Osteoblast (primary cell): ENCODE data around the gene RPIA. TPM values are rescaled to one million over a fixed set of nuclear protein-coding genes. Genes with fewer than 3 reads are reported as not detected.

ENCODE experiments used
- DNase-seq: peaks from one replicate; pipeline ENCODE4 v3.0.0; 2011; ENCODE audit warnings: low spot score, mixed read lengths; ENCODE audit not compliant: insufficient read length; ENCODE audit errors: missing footprints
- H2AFZ ChIP-seq: 2 replicates; pipeline ENCODE4 v1.6.0; 2011; ENCODE audit warnings: mild to moderate bottlenecking, low read length
- H3K27ac ChIP-seq: 2 replicates; pipeline ENCODE4 v1.5.1; 2011; ENCODE audit warnings: mild to moderate bottlenecking, low read depth, low read length, moderate library complexity
- H3K27me3 ChIP-seq: 2 replicates; pipeline ENCODE4 v1.6.0; 2012; ENCODE audit warnings: mild to moderate bottlenecking, control low read depth, inconsistent platforms, low read length, moderate library complexity; ENCODE audit not compliant: insufficient read depth
- H3K36me3 ChIP-seq: 2 replicates; pipeline ENCODE4 v1.5.1; 2011; ENCODE audit warnings: mild to moderate bottlenecking, low read length, control low read depth, moderate library complexity; ENCODE audit not compliant: insufficient read depth
- H3K4me1 ChIP-seq: 2 replicates; pipeline ENCODE4 v1.5.1; 2011; ENCODE audit warnings: mild to moderate bottlenecking, low read length, control low read depth, moderate library complexity; ENCODE audit not compliant: insufficient read depth
- H3K4me2 ChIP-seq: 2 replicates; pipeline ENCODE4 v1.6.0; 2011; ENCODE audit warnings: mild to moderate bottlenecking, low read length; ENCODE audit not compliant: insufficient read depth
- H3K4me3 ChIP-seq: fragments of 200-600 bp; sonication (generic); 3 replicates; pipeline ENCODE4 v1.5.1; 2012; ENCODE audit warnings: mild to moderate bottlenecking, low read length, inconsistent platforms; ENCODE audit not compliant: insufficient read depth
- H3K79me2 ChIP-seq: 2 replicates; pipeline ENCODE4 v1.6.0; 2012; ENCODE audit warnings: mild to moderate bottlenecking, low read length, control low read depth, inconsistent platforms; ENCODE audit not compliant: insufficient read depth
- H3K9me3 ChIP-seq: 2 replicates; pipeline ENCODE4 v1.5.1; 2011; ENCODE audit warnings: low read depth, low read length, control low read depth
- H4K20me1 ChIP-seq: 2 replicates; pipeline ENCODE4 v1.6.0; 2012; ENCODE audit warnings: mild to moderate bottlenecking, low read length, control low read depth; ENCODE audit not compliant: insufficient read depth
- total RNA-seq: library from RNA; depleted of rRNA; stranded (reverse); fragments of >200 nt; gene quantifications from 2 replicates; pipeline ENCODE4 v1.2.3, GENCODE V29; 2012
- TF ChIP-seq, protein P1 (sequence below): IDR thresholded peaks from 2 replicates; pipeline ENCODE4 v1.5.1; 2011; ENCODE audit warnings: mild to moderate bottlenecking, low read depth, low read length, moderate library complexity; ENCODE audit errors: extremely low read depth

The RPIA gene
- total RNA-seq, 1 donor = 6.2 TPM

DNA sequence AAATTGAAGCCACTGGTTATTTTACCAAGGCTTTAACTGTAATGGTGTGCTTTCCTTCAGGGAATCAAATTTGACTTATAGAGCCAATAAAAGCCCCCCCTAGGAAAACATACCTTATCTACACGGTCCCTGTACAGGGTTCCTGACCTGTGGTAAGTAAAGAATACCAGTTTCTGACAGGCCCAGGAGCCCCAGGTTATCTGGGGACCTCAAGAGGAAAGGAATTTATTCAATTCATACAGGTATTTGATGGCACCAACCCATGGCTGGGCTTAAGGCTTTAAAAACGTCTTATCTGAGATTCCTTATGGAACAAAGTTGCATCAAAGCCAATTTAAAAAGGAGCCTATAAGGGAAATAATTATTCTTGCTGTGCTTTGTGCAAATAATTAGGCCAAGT, 7.0 kb upstream of the RPIA start:
- H3K79me2 ChIP-seq = no peaks in the 10 kb centered on the region
- no peaks in the 10 kb centered on the region for H3K4me1 ChIP-seq
- H3K9me3 ChIP-seq = peaks cover 4% of the 10 kb centered on the region
- H3K27ac ChIP-seq = no peak overlapping the region
- no peaks in the 10 kb centered on the region for H3K27me3 ChIP-seq
- no peak for DNase-seq
- no peaks in the 10 kb centered on the region for H4K20me1 ChIP-seq
- TF ChIP-seq, protein P1, sequence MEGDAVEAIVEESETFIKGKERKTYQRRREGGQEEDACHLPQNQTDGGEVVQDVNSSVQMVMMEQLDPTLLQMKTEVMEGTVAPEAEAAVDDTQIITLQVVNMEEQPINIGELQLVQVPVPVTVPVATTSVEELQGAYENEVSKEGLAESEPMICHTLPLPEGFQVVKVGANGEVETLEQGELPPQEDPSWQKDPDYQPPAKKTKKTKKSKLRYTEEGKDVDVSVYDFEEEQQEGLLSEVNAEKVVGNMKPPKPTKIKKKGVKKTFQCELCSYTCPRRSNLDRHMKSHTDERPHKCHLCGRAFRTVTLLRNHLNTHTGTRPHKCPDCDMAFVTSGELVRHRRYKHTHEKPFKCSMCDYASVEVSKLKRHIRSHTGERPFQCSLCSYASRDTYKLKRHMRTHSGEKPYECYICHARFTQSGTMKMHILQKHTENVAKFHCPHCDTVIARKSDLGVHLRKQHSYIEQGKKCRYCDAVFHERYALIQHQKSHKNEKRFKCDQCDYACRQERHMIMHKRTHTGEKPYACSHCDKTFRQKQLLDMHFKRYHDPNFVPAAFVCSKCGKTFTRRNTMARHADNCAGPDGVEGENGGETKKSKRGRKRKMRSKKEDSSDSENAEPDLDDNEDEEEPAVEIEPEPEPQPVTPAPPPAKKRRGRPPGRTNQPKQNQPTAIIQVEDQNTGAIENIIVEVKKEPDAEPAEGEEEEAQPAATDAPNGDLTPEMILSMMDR = no peak
- H2AFZ ChIP-seq = no peak overlapping the region
- no peak overlapping the region for H3K4me2 ChIP-seq
- H3K4me3 ChIP-seq = no peak overlapping the region
- H3K36me3 ChIP-seq = no peaks in the 10 kb centered on the region

DNA sequence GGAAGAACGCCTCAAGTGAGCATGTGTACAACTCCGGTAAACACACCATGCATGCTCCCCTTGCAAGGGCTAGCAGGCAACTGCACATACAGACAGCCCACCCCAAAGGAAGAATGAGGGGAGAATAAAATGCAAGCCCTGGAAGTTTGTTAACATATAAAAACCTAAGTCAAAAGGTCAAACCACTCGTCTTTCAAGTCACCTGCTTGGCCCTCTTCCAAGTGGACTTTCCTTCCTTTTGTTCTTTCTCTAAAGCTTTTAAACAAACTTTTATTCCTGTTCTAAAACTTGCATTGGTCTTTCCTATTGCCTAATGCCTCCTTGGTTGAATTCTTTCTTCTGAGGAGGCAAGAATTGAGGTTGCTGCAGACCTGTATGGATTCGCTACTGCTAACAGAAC, 5.2 kb upstream of the RPIA start:
- Histone ChIP-seq H3K79me2 (peaks cover 3% of the 10 kb centered on the region), H3K9me3 (peaks cover 4% of the 10 kb centered on the region), H4K20me1 (no peaks in the 10 kb centered on the region), H2AFZ (no peak overlapping the region), H3K27ac (no peak overlapping the region), H3K4me2 (no peak overlapping the region), H3K27me3 (no peaks in the 10 kb centered on the region), H3K4me1 (peaks cover 7% of the 10 kb centered on the region), H3K36me3 (no peaks in the 10 kb centered on the region), H3K4me3 (no peak overlapping the region)
- TF ChIP-seq, protein P1 = no peak
- DNase-seq = no peak

DNA sequence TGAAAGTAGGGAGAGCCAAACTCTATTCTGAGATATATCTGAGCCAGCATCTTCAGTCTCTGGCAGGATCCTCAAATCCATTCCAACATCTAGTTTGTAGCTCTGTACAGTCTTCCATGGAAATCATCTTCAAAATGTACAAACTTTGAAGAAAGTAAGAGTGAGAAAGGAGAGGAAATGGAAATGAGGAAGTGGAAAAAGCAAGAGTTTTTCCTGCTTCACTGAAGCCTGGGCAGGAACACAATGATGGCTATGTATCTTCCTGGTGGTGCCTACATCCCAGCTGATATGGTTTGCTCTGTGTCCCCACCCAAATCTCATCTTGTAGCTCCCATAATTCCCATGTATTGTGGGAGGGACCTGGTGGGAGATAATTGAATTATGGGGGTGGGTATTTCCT, 4.1 kb upstream of the RPIA start:
- no peak overlapping the region for H3K27ac ChIP-seq
- H3K9me3 ChIP-seq = peaks cover 4% of the 10 kb centered on the region
- no peak for DNase-seq
- H3K4me1 ChIP-seq = peaks cover 10% of the 10 kb centered on the region
- no peak overlapping the region for H3K4me3 ChIP-seq
- H2AFZ ChIP-seq = no peak overlapping the region
- TF ChIP-seq, protein P1 = no peak
- H4K20me1 ChIP-seq = no peaks in the 10 kb centered on the region
- no peaks in the 10 kb centered on the region for H3K27me3 ChIP-seq
- no peak overlapping the region for H3K4me2 ChIP-seq
- peaks cover 10% of the 10 kb centered on the region for H3K79me2 ChIP-seq
- no peaks in the 10 kb centered on the region for H3K36me3 ChIP-seq

DNA sequence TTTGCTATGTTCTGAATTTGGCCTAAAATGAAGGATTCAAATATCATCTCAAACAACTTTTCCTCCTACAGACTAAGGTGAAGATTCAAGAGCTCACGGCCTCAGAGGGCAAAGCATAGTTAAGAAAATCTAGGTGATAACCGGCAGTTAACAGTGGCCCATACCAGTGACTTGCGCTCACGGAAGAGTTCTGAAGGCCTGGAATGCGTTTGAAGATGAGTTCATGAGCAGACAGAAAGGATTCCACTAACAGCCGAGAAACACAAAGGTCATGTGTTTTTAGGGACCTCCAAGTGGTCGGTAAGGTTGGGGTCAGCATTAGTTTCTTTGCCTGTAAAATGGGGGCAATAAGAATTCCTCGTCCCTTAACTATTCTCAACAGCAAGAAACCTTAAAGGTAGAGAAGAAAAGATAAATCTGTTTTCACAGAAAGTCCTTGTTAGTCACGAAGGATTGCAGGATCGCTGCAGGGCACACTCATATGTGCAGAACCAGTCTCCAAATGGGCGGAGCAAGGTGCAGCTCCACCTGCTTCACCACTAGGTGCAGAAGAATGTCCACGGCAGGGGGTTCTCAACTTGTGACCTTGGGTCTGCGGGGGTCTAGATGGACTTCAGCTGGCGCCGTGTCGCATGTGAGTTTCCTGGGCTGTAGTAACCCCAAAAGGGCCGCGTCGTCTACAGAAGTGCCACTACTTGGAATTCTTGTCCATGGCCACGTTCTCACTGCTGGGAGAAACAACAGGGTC, 708 bp upstream of the RPIA start:
- Histone ChIP-seq H3K4me2 (peak overlapping the region; percentile 98), H3K4me3 (peak overlapping the region; percentile 82), H3K9me3 (no peaks in the 10 kb centered on the region), H3K27me3 (no peaks in the 10 kb centered on the region), H3K4me1 (peaks cover 15% of the 10 kb centered on the region), H3K79me2 (peaks cover 43% of the 10 kb centered on the region), H2AFZ (peak overlapping the region; percentile 96), H4K20me1 (peaks cover 6% of the 10 kb centered on the region), H3K36me3 (no peaks in the 10 kb centered on the region), H3K27ac (peak overlapping the region; percentile 73)
- DNase-seq = no peak
- TF ChIP-seq, protein P1 = no peak
